Astrocyte of the spinal cord (primary cell): ENCODE results near the gene CYTH4.

Experiments used
- DNase-seq: peaks from one replicate; pipeline ENCODE4 v3.0.0; 2011; ENCODE audit warnings: low read depth, low spot score
- H3K4me3 ChIP-seq: 2 replicates; pipeline ENCODE4 v1.5.1; 2011; ENCODE audit warnings: low read depth, mild to moderate bottlenecking, low read length, moderate library complexity
- in situ Hi-C: cut with HindIII; loops from 2 replicates; pipeline ENCODE4 v1.10.0; 2017; ENCODE audit warnings: low sequenced_read_pairs
- TF ChIP-seq, protein P1 (sequence below): IDR thresholded peaks from 2 replicates; pipeline ENCODE4 v1.5.1; 2012; ENCODE audit warnings: low read depth, mild to moderate bottlenecking, low read length, inconsistent platforms

The CYTH4 gene

DNA sequence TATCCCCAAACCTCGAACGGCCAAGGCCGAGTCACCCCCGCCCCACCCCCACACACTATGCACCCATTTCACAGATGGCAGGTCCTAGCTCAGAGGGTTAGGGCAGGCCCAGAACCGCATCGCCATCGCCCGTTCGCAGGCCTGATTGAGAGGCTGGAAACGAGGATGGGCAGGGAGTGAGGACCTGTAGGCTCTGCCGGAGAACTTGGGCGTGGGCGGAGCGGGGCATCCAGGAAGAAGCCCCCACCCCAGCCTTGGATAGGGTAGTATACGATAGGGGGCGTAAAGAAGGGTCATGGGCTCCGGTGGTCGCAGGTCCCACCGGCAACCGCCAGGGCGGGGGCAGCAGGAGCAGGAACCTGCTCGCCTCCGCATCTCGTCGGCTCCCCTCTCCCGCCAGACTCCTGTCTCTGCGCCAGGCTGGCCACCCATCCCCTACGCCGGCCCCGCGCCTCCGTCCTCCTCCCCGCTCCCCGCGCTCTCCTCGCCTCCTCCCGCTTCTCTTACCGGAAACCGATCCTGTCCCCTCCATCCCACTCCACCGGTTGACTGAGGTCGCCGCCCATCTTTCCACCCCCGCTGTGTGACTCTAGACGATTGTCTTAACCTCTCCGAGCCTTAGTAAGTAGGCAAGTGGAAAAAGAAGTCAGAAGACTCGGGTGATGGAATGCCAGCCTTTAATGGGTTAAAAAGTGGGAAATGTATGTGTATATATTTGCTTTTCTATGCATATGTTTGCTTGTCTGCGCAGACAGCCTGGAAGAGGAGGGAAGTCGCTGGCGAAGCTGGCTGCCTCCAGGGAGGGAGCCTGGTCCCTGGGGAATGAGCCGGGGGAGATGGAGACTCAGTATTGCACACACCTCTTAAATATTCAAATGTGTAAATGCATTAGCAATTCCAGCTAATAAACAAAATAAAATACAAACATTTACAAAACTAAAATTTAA, 52.8 kb downstream of the CYTH4 start:
- TF ChIP-seq, protein P1, sequence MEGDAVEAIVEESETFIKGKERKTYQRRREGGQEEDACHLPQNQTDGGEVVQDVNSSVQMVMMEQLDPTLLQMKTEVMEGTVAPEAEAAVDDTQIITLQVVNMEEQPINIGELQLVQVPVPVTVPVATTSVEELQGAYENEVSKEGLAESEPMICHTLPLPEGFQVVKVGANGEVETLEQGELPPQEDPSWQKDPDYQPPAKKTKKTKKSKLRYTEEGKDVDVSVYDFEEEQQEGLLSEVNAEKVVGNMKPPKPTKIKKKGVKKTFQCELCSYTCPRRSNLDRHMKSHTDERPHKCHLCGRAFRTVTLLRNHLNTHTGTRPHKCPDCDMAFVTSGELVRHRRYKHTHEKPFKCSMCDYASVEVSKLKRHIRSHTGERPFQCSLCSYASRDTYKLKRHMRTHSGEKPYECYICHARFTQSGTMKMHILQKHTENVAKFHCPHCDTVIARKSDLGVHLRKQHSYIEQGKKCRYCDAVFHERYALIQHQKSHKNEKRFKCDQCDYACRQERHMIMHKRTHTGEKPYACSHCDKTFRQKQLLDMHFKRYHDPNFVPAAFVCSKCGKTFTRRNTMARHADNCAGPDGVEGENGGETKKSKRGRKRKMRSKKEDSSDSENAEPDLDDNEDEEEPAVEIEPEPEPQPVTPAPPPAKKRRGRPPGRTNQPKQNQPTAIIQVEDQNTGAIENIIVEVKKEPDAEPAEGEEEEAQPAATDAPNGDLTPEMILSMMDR: no peak
- no peak overlapping the region for H3K4me3 ChIP-seq
- DNase-seq: no peak
- in situ Hi-C loops: no loop called here

DNA sequence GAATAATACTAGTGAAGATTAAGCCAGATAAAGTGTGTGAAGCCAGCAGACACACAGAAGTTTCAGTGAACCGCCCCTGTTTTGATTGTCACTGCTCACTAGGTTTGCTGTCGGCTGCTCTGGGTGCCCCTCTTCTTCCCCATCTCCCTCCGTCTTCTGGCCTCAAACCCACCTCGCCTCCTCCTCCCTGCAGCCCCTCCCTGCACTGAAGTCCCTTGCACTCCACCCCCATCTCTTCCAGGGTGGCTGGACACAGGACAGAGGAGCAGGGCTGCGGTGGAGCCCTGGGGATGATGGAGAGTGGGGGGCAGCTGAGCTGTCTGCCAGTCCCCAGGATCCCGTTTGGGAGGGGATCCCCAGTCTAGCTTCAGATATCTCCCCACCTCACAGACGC, 53.5 kb downstream of the CYTH4 start:
- DNase-seq: no peak
- no peak overlapping the region for H3K4me3 ChIP-seq
- in situ Hi-C loops: no loop called here
- TF ChIP-seq, protein P1: no peak

DNA sequence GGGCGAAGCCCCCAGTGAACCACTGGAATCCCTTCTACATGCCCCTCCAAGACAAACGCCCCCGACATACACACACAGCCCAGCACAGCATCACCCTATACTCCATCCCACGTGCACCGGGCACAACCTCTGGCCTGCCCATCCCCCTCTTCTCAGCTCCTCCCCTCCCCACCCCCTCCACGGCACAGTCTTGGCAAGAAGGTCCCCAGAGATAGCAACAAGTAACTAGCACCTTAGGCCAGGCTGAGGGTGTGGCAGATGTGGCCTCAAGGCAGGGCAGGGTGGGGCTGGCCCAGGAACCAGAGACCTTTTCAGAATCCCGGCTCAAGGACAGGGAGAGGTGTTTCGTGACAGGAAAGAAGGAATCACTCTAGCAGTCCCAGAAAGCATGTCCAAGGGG, 54.3 kb downstream of the CYTH4 start:
- TF ChIP-seq, protein P1: no peak
- DNase-seq: no peak
- in situ Hi-C loops: no loop called here
- H3K4me3 ChIP-seq: no peak overlapping the region

DNA sequence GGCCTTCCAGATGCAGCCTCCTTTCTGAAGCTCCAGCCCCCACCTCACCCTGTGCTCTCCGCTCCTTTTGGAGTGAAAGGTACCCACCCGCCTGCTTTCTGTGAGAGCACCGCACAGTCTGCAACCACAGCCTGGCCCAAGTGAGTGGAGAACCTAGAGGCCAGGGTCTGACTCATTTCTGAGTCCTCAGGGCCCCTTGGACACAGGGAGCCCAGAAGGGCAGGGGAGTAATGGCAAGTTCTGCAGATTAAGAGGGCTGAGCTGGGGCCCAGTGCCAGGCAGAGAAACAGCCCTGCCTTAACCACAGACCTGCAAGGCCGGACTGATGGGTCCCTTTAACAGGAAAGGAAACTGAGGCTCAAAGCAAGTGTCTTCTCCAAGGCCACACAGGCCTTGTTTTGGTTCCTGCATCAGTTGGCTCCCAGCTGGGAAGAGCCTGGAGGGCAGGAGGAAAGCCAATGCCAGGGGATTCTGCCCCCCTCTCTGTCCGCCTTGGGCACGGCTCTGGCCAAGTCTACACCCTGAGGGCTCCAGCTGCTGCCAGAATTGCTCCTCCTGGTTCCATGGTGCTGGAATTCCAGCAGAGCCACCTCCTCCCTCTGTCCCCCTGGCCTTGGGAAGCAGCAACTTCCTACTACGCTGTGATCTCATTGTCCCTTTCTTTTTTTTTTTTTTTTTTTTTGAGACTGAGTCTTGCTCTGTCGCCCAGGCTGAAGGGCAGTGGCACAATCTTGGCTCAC, 55.1 kb downstream of the CYTH4 start:
- no peak overlapping the region for H3K4me3 ChIP-seq
- in situ Hi-C loops: no loop called here
- DNase-seq: peak; percentile 22
- TF ChIP-seq, protein P1: no peak

DNA sequence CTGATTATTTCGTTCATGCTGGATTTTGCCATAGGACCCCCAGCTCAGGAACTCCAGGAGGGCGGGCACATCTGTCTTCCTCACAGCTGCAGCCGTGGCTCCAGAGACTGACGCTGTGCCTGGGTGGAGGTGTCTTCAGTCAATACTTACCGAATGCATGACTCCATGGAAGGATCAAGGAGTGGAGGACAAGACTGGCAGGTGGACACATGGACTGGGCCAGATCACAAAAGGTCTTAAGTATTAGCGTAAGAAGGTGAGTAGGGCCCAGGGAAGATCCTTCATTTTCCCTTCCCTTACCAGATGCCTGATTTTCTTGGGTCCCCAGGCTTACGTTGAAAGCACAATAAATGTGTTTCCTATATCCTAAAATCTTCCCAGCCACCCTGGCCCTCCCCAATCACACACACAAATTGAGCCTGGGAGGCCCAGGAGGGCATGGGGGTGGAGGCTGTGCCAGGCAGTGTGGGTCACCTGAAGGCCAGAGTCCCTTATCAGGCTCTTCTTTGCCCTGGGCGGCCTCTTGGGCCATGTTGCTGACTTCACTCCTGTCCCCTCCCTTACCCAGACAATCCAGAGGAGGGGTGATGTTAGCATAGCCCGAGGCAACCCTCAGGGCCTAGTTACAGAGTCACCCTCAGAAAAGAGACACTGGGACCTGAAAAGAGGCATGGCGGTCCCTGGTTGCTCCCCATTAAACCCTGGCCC, 56.4 kb downstream of the CYTH4 start:
- H3K4me3 ChIP-seq: no peak overlapping the region
- DNase-seq: no peak
- in situ Hi-C loops: no loop called here
- TF ChIP-seq, protein P1: no peak
